ENCODE data around the gene SYCP3.
A peak's percentile ranks its signal among the peaks of the same experiment; 100 is the strongest.

Gene SYCP3

GRCh38 chr12:101738920-101739665 lies at the start of gene SYCP3:
SYCP3 (minus strand) TSS chr12:101739462; CDS start chr12:101737935, 1,527 bp downstream.
- DNase-seq, result no peak

GRCh38 chr12:101785671-101786070 lies 46.4 kb upstream of the SYCP3 start:
- no peak for DNase-seq

- no peak for DNase-seq
Observed at GRCh38 chr12:101784376-101784775, 45.1 kb upstream of the SYCP3 start.

GRCh38 chr12:101783838-101784237 lies 44.6 kb upstream of the SYCP3 start:
- no peak for DNase-seq

DNA sequence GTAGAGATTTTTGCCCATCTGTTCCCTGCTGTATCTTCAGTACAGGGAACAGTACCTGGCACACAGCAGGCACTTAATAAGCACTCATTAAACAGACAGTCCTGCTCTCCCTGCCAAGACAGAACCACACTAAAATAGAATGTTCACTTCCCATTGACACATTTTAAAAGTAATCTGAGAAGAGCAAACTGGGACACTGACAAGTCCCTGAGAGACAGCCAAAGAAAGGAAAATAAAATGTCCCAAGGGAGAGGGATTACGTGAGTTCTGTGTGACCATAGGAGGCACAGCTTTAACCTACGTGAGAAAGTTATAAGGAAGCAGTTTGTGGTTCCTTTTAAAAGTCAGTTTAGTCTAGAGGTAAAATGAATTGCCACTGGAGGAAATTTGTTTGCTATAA lies 43.9 kb upstream of the SYCP3 start:
- no peak for DNase-seq

DNA sequence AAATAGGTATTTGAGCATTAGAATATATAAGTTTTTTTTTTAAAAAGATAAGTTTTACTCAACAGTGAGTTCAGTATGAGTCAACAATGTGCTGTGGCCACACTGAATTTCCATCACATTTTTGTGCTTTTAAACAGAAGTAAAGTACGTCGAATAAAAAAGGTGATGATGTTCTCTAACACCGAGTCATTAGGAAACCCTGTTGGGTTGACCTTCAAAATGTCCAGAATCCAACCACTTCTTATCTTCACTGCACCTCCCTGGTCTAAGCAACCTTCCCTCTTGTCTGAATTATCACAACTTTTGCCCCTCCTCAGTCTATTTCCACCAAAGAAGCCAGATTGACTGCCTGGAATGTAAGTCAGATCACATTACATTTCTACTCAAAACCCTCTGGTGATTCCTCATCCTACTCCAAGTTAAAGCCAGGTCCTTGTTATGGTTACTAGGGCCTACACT lies 43.0 kb upstream of the SYCP3 start:
- no peak for DNase-seq

GRCh38 chr12:101781834-101782233 lies 42.6 kb upstream of the SYCP3 start:
- no peak for DNase-seq

DNA sequence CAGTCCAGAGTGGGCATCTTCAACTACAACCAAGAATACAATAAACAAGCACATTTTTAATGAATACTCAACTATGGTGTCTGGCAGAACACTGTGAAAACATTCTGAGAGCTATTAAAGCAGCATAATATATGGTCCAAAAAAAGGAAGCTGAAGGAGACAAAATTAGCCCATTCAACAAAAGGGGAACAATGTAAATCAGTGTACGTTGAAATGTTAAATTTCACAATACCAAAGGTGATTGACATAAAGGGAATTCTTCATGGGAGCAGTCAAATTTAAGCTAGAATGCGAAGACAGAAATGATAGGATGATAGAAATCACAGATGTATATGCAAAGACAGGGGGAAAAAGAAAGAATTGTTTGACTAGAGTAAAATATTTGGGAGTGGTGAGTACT lies 41.3 kb upstream of the SYCP3 start:
- DNase-seq, result peak; percentile 53

DNA sequence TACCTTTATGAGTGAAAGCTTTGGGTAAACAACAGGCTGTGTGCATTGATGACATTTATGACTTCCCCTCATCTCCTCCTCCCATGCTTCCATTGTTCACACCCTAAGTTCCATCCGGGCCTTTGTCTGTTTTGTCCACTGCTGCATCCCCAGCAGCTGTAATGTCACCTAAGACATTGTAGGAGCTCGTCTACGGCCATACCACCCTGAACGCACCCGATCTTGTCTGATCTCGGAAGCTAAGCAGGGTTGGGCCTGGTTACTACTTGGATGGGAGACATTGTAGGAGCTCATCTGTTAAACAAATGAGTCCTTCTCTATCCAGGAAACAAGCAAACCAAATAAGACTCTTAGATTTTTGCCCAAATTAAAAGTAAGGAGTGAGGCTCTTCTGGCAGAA lies 40.4 kb upstream of the SYCP3 start:
- no peak for DNase-seq

DNA sequence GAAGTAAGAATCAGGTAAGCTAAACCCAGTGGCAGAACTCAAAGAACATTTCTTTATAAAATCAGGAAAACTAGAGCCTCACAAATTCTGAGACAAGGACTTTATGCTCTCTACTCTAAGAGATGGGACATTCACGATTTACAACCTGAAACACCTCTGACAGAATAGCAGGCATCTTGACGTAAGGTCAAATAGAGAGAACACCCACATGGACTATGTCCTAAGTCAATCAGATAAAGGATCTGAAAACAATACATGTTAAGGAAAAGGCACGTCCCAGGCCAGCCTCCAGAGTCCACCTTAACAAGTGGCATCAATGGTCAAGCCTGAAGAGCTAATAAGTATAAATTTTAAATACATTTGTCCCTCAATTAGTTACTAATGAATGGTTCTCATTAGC lies 39.9 kb upstream of the SYCP3 start:
- no peak for DNase-seq

- DNase-seq, result no peak
Observed at GRCh38 chr12:101777978-101778377, 38.7 kb upstream of the SYCP3 start.

DNA sequence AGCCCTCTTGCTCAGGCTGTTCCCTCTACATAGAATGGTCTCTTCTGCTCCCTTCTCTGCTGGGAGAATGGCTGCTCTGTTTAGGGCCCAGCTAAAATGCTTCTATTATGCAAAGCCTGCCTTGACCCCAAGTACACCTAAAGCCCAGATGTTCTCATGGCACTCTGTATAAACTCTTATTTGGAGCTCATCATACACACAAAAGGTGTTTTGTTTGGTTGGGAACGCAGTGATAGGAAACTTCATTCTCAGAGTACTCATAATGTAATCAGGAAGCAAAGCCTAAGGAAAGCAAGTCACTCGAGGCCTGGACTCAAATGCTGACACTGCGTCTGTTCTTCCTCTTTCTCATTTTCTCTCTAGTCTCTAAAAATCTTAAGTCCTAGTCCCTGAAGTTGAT lies 38.2 kb upstream of the SYCP3 start:
- DNase-seq, result peak; percentile 61

- DNase-seq, result peak; percentile 66
Observed at GRCh38 chr12:101775816-101776215, 36.6 kb upstream of the SYCP3 start.

DNA sequence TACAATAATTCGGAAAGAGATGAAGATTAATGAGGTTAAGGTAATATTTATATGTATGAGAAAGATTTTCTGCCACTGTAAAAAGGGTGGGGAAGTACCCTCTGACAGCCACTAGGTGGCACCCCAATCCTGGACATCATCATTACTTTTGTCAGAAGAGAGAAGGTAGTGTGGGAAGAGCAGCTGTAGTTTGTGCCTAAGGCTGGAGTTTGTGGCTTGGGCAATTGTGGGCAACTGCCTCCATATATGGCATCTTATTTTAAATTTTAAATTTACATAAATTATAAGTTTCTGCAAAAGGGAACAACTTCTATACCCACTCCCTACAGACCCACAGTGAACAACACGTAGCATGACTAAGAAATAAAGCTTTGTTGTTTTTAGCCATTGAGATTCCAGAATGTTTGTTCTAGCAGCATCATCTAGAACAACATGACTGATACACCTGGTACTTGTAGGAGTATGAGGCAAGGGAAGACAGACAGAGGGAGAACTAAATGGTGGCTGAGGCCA lies 34.4 kb upstream of the SYCP3 start:
- DNase-seq, result peak; percentile 90

DNA sequence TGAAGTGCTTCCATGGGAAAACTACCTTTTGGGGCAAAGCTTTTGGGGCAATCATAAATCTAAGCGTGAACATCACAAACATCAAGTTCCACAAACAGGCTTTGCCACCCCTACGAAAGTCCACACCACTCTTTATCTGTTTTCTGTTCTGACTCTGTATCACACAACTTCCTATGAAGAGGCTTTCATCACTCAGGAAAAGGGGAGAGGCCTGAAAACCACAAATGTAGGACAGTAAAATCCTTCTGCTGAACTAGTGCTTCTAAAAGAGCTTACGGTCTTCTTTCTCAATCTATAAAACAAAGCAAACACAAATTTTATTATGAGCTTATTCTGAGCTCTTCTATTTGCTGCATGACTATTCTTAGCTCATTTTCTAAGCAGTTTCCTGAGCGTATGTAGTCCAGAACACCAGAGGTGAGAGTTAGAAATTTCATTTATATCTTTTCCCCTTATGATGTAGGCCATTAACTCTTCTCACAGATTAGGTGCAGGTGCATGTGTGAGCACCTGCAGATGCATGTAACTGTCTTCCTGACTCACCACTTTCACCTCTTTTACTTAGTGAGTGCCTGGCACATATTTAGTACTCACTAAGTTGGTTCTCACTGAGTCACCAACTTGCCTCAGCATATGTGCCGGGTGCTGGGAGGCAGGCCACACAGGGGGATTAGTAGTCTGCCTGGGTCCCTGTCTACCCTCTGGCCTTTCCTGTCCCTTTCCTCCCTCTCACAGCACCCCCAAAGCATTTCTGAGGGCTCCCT lies 32.9 kb upstream of the SYCP3 start:
- DNase-seq, result peak; percentile 79

GRCh38 chr12:101769865-101770264 lies 30.6 kb upstream of the SYCP3 start:
- DNase-seq, result no peak

GRCh38 chr12:101768781-101769180 lies 29.5 kb upstream of the SYCP3 start:
- DNase-seq, result no peak

- no peak for DNase-seq
Observed at GRCh38 chr12:101767537-101767936, 28.3 kb upstream of the SYCP3 start.

- no peak for DNase-seq
Observed at GRCh38 chr12:101764051-101764792, 25.0 kb upstream of the SYCP3 start.

- DNase-seq, result peak; percentile 26
Observed at GRCh38 chr12:101763246-101763931, 24.1 kb upstream of the SYCP3 start.

DNA sequence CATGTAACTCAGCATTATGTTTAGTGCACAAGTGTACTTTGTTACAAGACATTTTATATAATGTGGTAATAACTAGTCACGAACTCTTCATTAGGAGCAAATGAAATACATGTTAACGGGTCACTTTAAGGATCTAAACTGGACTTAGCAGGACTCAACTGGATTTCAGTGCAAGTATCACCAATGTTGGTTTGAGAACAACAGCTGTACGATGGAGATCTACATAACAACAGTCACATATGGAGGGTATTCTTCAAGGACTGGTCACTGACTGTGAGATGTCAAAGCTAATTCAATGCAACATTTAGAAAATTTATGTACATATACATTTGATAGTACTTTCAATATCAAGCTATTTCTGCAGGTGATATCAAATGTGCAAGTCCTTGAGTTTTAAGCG lies 22.5 kb upstream of the SYCP3 start:
- DNase-seq, result no peak

- DNase-seq, result no peak
Observed at GRCh38 chr12:101761350-101761749, 22.1 kb upstream of the SYCP3 start.

All from hematopoietic multipotent progenitor cell treated with erythropoietin and hydrocortisone succinate and interleukin-3 and kit ligand, for 4 days (in vitro differentiated cells).